Kidney (tissue), 14 donors: Measurements from ENCODE around the gene ARMC5. TPM values are rescaled to one million over a fixed set of nuclear protein-coding genes. Genes with fewer than 3 reads are reported as not detected.

Experiments
- DNase-seq, 5 donors: peaks; one replicate each; pipeline ENCODE4 v3.0.0-alpha.2; 2013 to 2020
- FAIRE-seq: peaks from 2 replicates; lab custom pipeline; 2012; peaks lifted over from hg19 to GRCh38; lab: Jason Lieb, UNC
- H3K27ac ChIP-seq, 2 donors: one replicate each; pipeline ENCODE4 v1.7.0; 2013; ENCODE audit warnings: low read depth in 2 of 2, low read length in 2 of 2, inconsistent platforms in 1 of 2
- H3K27me3 ChIP-seq: one replicate; pipeline ENCODE4 v1.7.1; 2013; ENCODE audit warnings: low read length, inconsistent platforms; ENCODE audit not compliant: control insufficient read depth, insufficient read depth
- H3K36me3 ChIP-seq, 3 donors: one replicate each; pipeline versions ENCODE4 v1.7.0 to v1.7.1; 2013; ENCODE audit warnings: low read length in 3 of 3, control low read depth in 1 of 3, inconsistent platforms in 1 of 3; ENCODE audit not compliant: insufficient read depth in 3 of 3, control insufficient read depth in 2 of 3
- H3K4me1 ChIP-seq, 3 donors: one replicate each; pipeline versions ENCODE4 v1.7.0 to v1.7.1; 2013; ENCODE audit warnings: low read length in 3 of 3, inconsistent platforms in 1 of 3, low read depth in 1 of 3; ENCODE audit not compliant: control insufficient read depth in 2 of 3, insufficient read depth in 2 of 3
- H3K4me3 ChIP-seq, 3 donors: one replicate each; pipeline versions ENCODE4 v1.7.0 to v1.8.1; 2013; ENCODE audit warnings: low read length in 3 of 3, control low read depth in 1 of 3, inconsistent platforms in 1 of 3
- H3K9ac ChIP-seq, 3 donors: one replicate each; pipeline versions ENCODE4 v1.7.0 to v1.7.1; 2013; ENCODE audit warnings: low read length in 3 of 3, control low read depth in 1 of 3, inconsistent platforms in 1 of 3
- H3K9me3 ChIP-seq, 3 donors: one replicate each; pipeline versions ENCODE4 v1.7.0 to v1.7.1; 2013; ENCODE audit warnings: low read length in 3 of 3, control low read depth in 1 of 3, inconsistent platforms in 1 of 3; ENCODE audit not compliant: control insufficient read depth in 2 of 3, insufficient read depth in 1 of 3
- intact Hi-C: fragments of 100-400 bp; cut with DNase I; formaldehyde crosslinking; loops from one replicate; pipeline ENCODE4 v1.11.1; 2022
- polyA plus RNA-seq: library from polyadenylated mRNA; stranded (reverse); fragments of 350-450 nt; fragmentation: Illumina TruSeq; extraction: RNeasy Lipid Tissue Mini Kit (QIAGEN cat#74804); gene quantifications from one replicate; pipeline ENCODE4 v1.2.3, GENCODE V29; 2014; ENCODE audit warnings: low read depth, low replicate concordance; ENCODE audit not compliant: insufficient read depth
- total RNA-seq: library from RNA; stranded (reverse); fragmentation: NEBNext Ultra II Directional; extraction: Animal tissue kit (Norgen Biotek cat#: 25700); gene quantifications from one replicate; pipeline ENCODE4 v1.2.1, GENCODE V29; 2021
- TF ChIP-seq, protein P1 (sequence below): IDR thresholded peaks from 3 replicates; pipeline ENCODE4 v1.5.1; 2012; ENCODE audit warnings: mild to moderate bottlenecking, moderate library complexity, borderline replicate concordance; ENCODE audit not compliant: insufficient read depth; ENCODE audit errors: extremely low read depth
- donor health status: control.
- donor health status: control.
- donor health status: control.
- donor health status: control.
- donor health status: control.
- donor health status: DM: yes; HTN: yes; CAD: no.
- donor health status: Normal renal cell carcinoma (clear cell type).

ARMC5 gene
- total and polyA plus RNA-seq, 2 donors from 2014 or later = 9.6 to 10.9 TPM

DNA sequence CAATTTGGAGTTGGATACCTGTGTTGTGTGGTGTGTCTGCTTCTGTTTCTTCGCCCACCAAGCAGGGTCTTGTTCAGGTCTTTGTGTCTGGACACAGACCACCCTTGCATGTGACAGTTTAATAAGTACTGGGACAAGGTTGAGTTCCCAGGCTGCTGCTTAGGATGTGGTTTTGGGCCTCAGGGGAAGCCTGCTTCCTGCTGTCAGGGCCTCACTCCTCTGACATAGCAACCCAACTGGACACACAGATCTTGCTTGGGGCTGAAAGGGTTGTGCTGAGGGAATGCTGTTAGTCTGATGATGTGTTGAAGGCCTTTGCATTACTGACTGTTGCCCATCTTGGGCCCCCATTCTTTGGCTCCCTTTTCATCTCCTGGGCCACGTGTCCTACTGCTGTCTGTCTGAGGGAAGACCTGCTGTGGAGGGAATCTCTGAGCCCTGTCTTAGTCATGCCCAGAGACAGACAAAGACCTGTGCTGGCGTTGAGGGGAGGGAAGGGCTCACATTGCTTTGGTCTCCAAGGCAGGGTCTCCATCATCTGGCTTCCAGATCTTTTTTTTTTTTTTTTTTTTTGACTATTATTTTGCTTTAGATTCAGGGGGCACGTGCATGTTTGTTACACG lies 8.0 kb downstream of the ARMC5 start:
- H3K4me3 ChIP-seq = no peak overlapping the region
- H3K4me1 ChIP-seq = peaks cover 0 to 7% (median 0%) of the 10 kb centered on the region in 3 donors
- intact Hi-C loops = no loop called here
- TF ChIP-seq, protein P1, sequence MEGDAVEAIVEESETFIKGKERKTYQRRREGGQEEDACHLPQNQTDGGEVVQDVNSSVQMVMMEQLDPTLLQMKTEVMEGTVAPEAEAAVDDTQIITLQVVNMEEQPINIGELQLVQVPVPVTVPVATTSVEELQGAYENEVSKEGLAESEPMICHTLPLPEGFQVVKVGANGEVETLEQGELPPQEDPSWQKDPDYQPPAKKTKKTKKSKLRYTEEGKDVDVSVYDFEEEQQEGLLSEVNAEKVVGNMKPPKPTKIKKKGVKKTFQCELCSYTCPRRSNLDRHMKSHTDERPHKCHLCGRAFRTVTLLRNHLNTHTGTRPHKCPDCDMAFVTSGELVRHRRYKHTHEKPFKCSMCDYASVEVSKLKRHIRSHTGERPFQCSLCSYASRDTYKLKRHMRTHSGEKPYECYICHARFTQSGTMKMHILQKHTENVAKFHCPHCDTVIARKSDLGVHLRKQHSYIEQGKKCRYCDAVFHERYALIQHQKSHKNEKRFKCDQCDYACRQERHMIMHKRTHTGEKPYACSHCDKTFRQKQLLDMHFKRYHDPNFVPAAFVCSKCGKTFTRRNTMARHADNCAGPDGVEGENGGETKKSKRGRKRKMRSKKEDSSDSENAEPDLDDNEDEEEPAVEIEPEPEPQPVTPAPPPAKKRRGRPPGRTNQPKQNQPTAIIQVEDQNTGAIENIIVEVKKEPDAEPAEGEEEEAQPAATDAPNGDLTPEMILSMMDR = no peak
- H3K27me3 ChIP-seq = no peaks in the 10 kb centered on the region
- H3K9me3 ChIP-seq = no peaks in the 10 kb centered on the region
- H3K27ac ChIP-seq = peak overlapping the region; percentile 51 to 60
- FAIRE-seq (no peak), DNase-seq (peak in 1 of 5 donors; percentile 16)
- peaks cover 0 to 10% (median 0%) of the 10 kb centered on the region in 3 donors for H3K36me3 ChIP-seq
- no peak overlapping the region for H3K9ac ChIP-seq

DNA sequence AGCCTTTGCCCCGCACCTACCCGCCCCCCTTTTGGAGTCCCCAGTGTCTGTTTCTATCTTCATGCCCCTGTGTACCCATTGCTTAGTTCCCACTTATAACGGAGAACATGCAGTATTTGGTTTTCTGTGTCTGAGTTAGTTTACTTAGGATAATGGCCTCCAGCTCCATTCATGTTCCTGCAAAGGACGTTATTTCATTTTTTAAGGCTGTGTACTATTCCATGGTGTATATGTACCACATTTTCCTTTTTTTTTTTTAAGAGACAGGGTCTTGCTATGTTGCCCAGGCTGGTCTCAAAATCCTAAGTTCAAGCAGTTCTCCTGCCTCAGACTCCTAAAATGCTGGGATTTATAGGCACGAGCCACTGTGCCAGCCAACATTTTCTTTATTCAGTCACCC lies 8.6 kb downstream of the ARMC5 start:
- Histone ChIP-seq H3K9ac (no peak overlapping the region), H3K27ac (no peak overlapping the region), H3K36me3 (peaks cover 0 to 10% (median 0%) of the 10 kb centered on the region in 3 donors), H3K4me1 (peaks cover 0 to 7% (median 0%) of the 10 kb centered on the region in 3 donors), H3K9me3 (no peaks in the 10 kb centered on the region), H3K27me3 (no peaks in the 10 kb centered on the region), H3K4me3 (no peak overlapping the region)
- TF ChIP-seq, protein P1 = no peak
- intact Hi-C loops = no loop called here
- DNase-seq (peak in 1 of 5 donors; percentile 2), FAIRE-seq (no peak)

DNA sequence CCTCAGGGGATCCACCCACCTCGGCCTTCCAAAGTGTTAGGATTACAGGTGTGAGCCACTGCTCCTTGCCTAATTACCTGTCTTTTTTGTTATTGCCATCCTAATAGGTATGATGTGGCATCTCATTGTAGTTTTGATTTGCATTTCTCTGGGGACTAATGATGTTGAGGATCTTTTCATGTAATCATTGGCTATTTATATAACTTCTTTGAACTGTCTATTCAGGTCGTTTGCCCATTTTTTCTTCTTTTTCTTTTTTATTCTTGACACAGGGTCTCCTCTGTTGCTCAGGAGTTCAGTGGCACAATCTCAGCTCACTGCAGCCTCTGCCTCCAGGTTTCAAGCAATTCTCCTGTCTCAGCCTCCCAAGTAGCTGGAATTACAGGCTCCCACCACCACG lies 11.3 kb downstream of the ARMC5 start:
- DNase-seq (no peak), FAIRE-seq (no peak)
- Histone ChIP-seq H3K4me1 (peaks cover 0 to 7% (median 0%) of the 10 kb centered on the region in 3 donors), H3K9me3 (no peaks in the 10 kb centered on the region), H3K4me3 (no peak overlapping the region), H3K9ac (no peak overlapping the region), H3K36me3 (peaks cover 0 to 5% (median 0%) of the 10 kb centered on the region in 3 donors), H3K27ac (no peak overlapping the region), H3K27me3 (no peaks in the 10 kb centered on the region)
- intact Hi-C loops = no loop called here
- TF ChIP-seq, protein P1 = no peak
